H9 (cell line): ENCODE measurements around the gene IZUMO2. TPM values are rescaled to one million over a fixed set of nuclear protein-coding genes. Genes with fewer than 3 reads are reported as not detected.
A peak's percentile ranks its signal among the peaks of the same experiment; 100 is the strongest.

Experiments
- DNase-seq: peaks from one replicate; pipeline ENCODE4 v3.0.0-alpha.2; 2017
- H2AFZ ChIP-seq: one replicate; pipeline ENCODE4 v1.6.1; 2013; ENCODE audit warnings: mild to moderate bottlenecking, low read length, control low read depth, moderate library complexity
- H2AK5ac ChIP-seq: 2 replicates; pipeline ENCODE4 v1.6.1; 2013; ENCODE audit warnings: low read length, control low read depth, mixed read lengths; ENCODE audit not compliant: insufficient read length
- H2BK120ac ChIP-seq: one replicate; pipeline ENCODE4 v1.6.1; 2013; ENCODE audit warnings: low read depth, mild to moderate bottlenecking, low read length, control low read depth, inconsistent platforms; ENCODE audit not compliant: poor library complexity, severe bottlenecking
- H2BK12ac ChIP-seq: 2 replicates; pipeline ENCODE4 v1.6.1; 2013; ENCODE audit warnings: low read length, control low read depth, mixed read lengths, low read depth; ENCODE audit not compliant: insufficient read length
- H2BK15ac ChIP-seq: 2 replicates; pipeline ENCODE4 v1.6.1; 2013; ENCODE audit warnings: low read depth, low read length, control low read depth
- H2BK20ac ChIP-seq: one replicate; pipeline ENCODE4 v1.6.1; 2013; ENCODE audit warnings: low read depth, mild to moderate bottlenecking, low read length, control low read depth, inconsistent platforms; ENCODE audit not compliant: poor library complexity, severe bottlenecking
- H2BK5ac ChIP-seq: 2 replicates; pipeline ENCODE4 v1.6.1; 2013; ENCODE audit warnings: low read length, control low read depth, mixed read lengths; ENCODE audit not compliant: insufficient read length
- H3K14ac ChIP-seq: 2 replicates; pipeline ENCODE4 v1.6.1; 2013; ENCODE audit warnings: low read length, control low read depth; ENCODE audit not compliant: insufficient read depth
- H3K18ac ChIP-seq: 2 replicates; pipeline ENCODE4 v1.6.1; 2013; ENCODE audit warnings: low read depth, mild to moderate bottlenecking, mixed read lengths, low read length, control low read depth; ENCODE audit not compliant: insufficient read length
- H3K23ac ChIP-seq: 2 replicates; pipeline ENCODE4 v1.6.1; 2013; ENCODE audit warnings: low read length, control low read depth, mixed read lengths, low read depth; ENCODE audit not compliant: insufficient read length
- H3K23me2 ChIP-seq: 2 replicates; pipeline ENCODE4 v1.6.1; 2013; ENCODE audit warnings: low read depth, mild to moderate bottlenecking, mixed read lengths, low read length, control low read depth; ENCODE audit not compliant: insufficient read length, poor library complexity, severe bottlenecking
- H3K27ac ChIP-seq: 2 replicates; pipeline ENCODE4 v1.5.1; 2013; ENCODE audit warnings: low read length, control low read depth, mixed read lengths, low read depth; ENCODE audit not compliant: insufficient read length
- H3K27me3 ChIP-seq: 2 replicates; pipeline ENCODE4 v1.6.1; 2013; ENCODE audit warnings: low read length, control low read depth, inconsistent platforms; ENCODE audit not compliant: insufficient read depth
- H3K4ac ChIP-seq: 2 replicates; pipeline ENCODE4 v1.6.1; 2013; ENCODE audit warnings: low read depth, mild to moderate bottlenecking, control low read depth, inconsistent platforms, low read length, moderate library complexity
- H3K4me1 ChIP-seq: 2 replicates; pipeline ENCODE4 v1.6.1; 2013; ENCODE audit warnings: low read length, control low read depth, inconsistent platforms; ENCODE audit not compliant: insufficient read depth
- H3K4me2 ChIP-seq: 2 replicates; pipeline ENCODE4 v1.6.1; 2013; ENCODE audit warnings: low read length, control low read depth, mixed read lengths; ENCODE audit not compliant: insufficient read length, insufficient read depth
- H3K56ac ChIP-seq: 2 replicates; pipeline ENCODE4 v1.6.1; 2013; ENCODE audit warnings: low read depth, mild to moderate bottlenecking, mixed read lengths, low read length, control low read depth; ENCODE audit not compliant: insufficient read length
- H3K79me1 ChIP-seq: 2 replicates; pipeline ENCODE4 v1.6.1; 2013; ENCODE audit warnings: low read depth, mild to moderate bottlenecking, moderate library complexity, low read length, control low read depth, inconsistent platforms; ENCODE audit not compliant: insufficient read depth, poor library complexity, severe bottlenecking
- H3K79me2 ChIP-seq: 2 replicates; pipeline ENCODE4 v1.6.1; 2013; ENCODE audit warnings: low read length, control low read depth, inconsistent platforms; ENCODE audit not compliant: insufficient read depth
- H3K9ac ChIP-seq: 2 replicates; pipeline ENCODE4 v1.6.1; 2013; ENCODE audit warnings: low read length, control low read depth, mixed read lengths; ENCODE audit not compliant: insufficient read length; ENCODE audit errors: extremely low read depth
- H3K9me3 ChIP-seq: one replicate; pipeline ENCODE4 v1.6.1; 2013; ENCODE audit warnings: low read depth, low read length, inconsistent platforms; ENCODE audit not compliant: control insufficient read depth
- H3T11ph ChIP-seq: one replicate; pipeline ENCODE4 v1.6.1; 2013; ENCODE audit warnings: mild to moderate bottlenecking, low read length, control low read depth, inconsistent platforms
- H4K20me1 ChIP-seq: one replicate; pipeline ENCODE4 v1.6.1; 2013; ENCODE audit not compliant: control insufficient read depth, insufficient read length, insufficient read depth
- H4K5ac ChIP-seq: 2 replicates; pipeline ENCODE4 v1.6.1; 2013; ENCODE audit warnings: low read depth, mild to moderate bottlenecking, mixed read lengths, low read length, control low read depth; ENCODE audit not compliant: insufficient read length
- H4K8ac ChIP-seq: replicated peaks from 2 replicates; pipeline ENCODE4 v1.6.1; 2013; ENCODE audit warnings: low read length, control low read depth, mixed read lengths, low read depth; ENCODE audit not compliant: insufficient read length
- H4K91ac ChIP-seq: 2 replicates; pipeline ENCODE4 v1.6.1; 2013; ENCODE audit warnings: low read depth, mild to moderate bottlenecking, moderate library complexity, mixed read lengths, low read length, control low read depth; ENCODE audit not compliant: insufficient read length
- H3K27ac Mint-ChIP-seq, 3 experiments: 2 replicates in 2 of 3; 3 replicates in 1 of 3; pipeline ENCODE4 v1.8.0; 2020 to 2021; ENCODE audit warnings: mixed read lengths in 3 of 3, mild to moderate bottlenecking in 1 of 3, moderate library complexity in 1 of 3
- H3K27me3 Mint-ChIP-seq: 2 replicates; pipeline ENCODE4 v1.8.0; 2021; ENCODE audit warnings: low read depth, mild to moderate bottlenecking, moderate library complexity, mixed read lengths
- H3K36me3 Mint-ChIP-seq, 3 experiments: 2 replicates in 2 of 3; 3 replicates in 1 of 3; pipeline ENCODE4 v1.8.0; 2020 to 2021; ENCODE audit warnings: low read depth in 3 of 3, mixed read lengths in 3 of 3; ENCODE audit not compliant: insufficient read depth in 1 of 3
- H3K4me1 Mint-ChIP-seq, 2 experiments: 2 replicates each; pipeline ENCODE4 v1.8.0; 2020; ENCODE audit warnings: mixed read lengths in 2 of 2
- H3K4me3 Mint-ChIP-seq, 2 experiments: 2 replicates in 1 of 2; 3 replicates in 1 of 2; pipeline ENCODE4 v1.8.0; 2020 to 2021; ENCODE audit warnings: mild to moderate bottlenecking in 2 of 2, mixed read lengths in 2 of 2, moderate library complexity in 1 of 2
- H3K9me3 Mint-ChIP-seq, 2 experiments: 2 replicates in 1 of 2; 3 replicates in 1 of 2; pipeline ENCODE4 v1.8.0; 2020; ENCODE audit warnings: mild to moderate bottlenecking in 2 of 2, mixed read lengths in 2 of 2, moderate library complexity in 1 of 2
- WGBS: extraction: QIAGEN DNeasy Blood & Tissue Kit; methylation state at CpG from one replicate; pipeline ENCODE4 v1.1.7; 2013; ENCODE audit warnings: missing lambda C conversion rate, low lambda C conversion rate, mixed read lengths; ENCODE audit not compliant: insufficient read length; ENCODE audit errors: extremely low coverage; 5-methylcytosine and 5-hydroxymethylcytosine counted together
- total RNA-seq: library from RNA; stranded (reverse); gene quantifications from 2 replicates; pipeline ENCODE4 v1.2.1, GENCODE V29; 2021
- TF ChIP-seq, protein P1 (sequence below): fragments of 200-600 bp; sonication (generic); conservative IDR thresholded peaks from 3 replicates; pipeline ENCODE4 v1.8.0; 2021; ENCODE audit warnings: antibody characterized with exemption, mild to moderate bottlenecking

IZUMO2 gene
- total RNA-seq, 1 experiment from 2014 or later: not detected

DNA sequence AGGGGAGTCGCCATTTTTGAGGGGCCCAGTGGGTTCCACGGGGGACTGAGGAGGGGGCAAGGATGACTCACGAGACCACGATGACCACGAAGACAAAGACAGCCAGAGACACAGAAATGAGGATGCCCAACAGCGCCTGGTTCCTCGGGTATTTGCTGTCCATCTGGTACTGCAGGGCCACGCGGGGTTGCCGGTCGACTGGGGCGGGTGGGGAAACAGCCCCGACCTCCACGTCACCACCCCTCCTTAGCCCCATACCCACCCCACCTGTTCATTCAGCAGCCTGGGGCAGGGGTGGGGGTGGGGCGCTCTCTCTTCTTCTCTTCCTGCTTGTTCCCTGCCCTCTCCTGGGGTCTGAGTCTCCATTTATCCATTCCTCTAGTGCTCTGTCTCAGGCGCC is 8.6 kb downstream of the IZUMO2 start:
- Histone ChIP-seq H4K20me1 (no peaks in the 10 kb centered on the region), H2BK20ac (no peak overlapping the region), H2BK120ac (no peak overlapping the region), H4K8ac (no peak overlapping the region), H3K9ac (no peak overlapping the region), H3K23ac (no peak overlapping the region), H2BK5ac (no peak overlapping the region), H3K27me3 (no peaks in the 10 kb centered on the region), H4K91ac (no peak overlapping the region), H2AFZ (no peak overlapping the region), H3K4me1 (no peaks in the 10 kb centered on the region), H3K79me2 (no peaks in the 10 kb centered on the region), H2AK5ac (no peak overlapping the region), H3T11ph (no peak overlapping the region), H3K56ac (no peak overlapping the region), H3K79me1 (no peaks in the 10 kb centered on the region), H3K18ac (no peak overlapping the region), H3K9me3 (peaks cover 5% of the 10 kb centered on the region), H2BK15ac (no peak overlapping the region), H2BK12ac (no peak overlapping the region), H3K4ac (no peak overlapping the region), H4K5ac (no peak overlapping the region), H3K4me2 (no peak overlapping the region), H3K27ac (no peak overlapping the region), H3K23me2 (no peaks in the 10 kb centered on the region), H3K14ac (no peak overlapping the region)
- DNase-seq: no peak
- Mint-ChIP-seq H3K36me3 (no peaks in the 10 kb centered on the region), H3K4me3 (peak overlapping the region in 1 of 2 experiments; percentile 45; a peak in 1 of 5 replicates), H3K27me3 (peaks cover 30% of the 10 kb centered on the region), H3K27ac (no peak overlapping the region), H3K4me1 (peaks cover 17 to 31% of the 10 kb centered on the region in 2 experiments), H3K9me3 (peaks cover 0 to 6% of the 10 kb centered on the region in 2 experiments; a peak in 1 of 5 replicates)
- no CpG with 5 or more reads among the region's 16 CpGs for WGBS
- TF ChIP-seq, protein P1, sequence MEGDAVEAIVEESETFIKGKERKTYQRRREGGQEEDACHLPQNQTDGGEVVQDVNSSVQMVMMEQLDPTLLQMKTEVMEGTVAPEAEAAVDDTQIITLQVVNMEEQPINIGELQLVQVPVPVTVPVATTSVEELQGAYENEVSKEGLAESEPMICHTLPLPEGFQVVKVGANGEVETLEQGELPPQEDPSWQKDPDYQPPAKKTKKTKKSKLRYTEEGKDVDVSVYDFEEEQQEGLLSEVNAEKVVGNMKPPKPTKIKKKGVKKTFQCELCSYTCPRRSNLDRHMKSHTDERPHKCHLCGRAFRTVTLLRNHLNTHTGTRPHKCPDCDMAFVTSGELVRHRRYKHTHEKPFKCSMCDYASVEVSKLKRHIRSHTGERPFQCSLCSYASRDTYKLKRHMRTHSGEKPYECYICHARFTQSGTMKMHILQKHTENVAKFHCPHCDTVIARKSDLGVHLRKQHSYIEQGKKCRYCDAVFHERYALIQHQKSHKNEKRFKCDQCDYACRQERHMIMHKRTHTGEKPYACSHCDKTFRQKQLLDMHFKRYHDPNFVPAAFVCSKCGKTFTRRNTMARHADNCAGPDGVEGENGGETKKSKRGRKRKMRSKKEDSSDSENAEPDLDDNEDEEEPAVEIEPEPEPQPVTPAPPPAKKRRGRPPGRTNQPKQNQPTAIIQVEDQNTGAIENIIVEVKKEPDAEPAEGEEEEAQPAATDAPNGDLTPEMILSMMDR: no peak
